Endothelial cell of umbilical vein (primary cell): ENCODE measurements around the gene LYRM4. TPM values are rescaled to one million over a fixed set of nuclear protein-coding genes. Genes with fewer than 3 reads are reported as not detected.

ENCODE experiments used
- BruUV-seq: library from RNA; stranded (reverse); fragments of 400-500 nt; replicated peaks from 2 replicates; lab custom pipeline; 2021; lab: Mats Ljungman, UMichigan
- CTCF ChIA-PET: fragments of 300-600, 350-600 bp; sonication (Branson Sonifier 250); formaldehyde crosslinking; loops from one replicate; lab custom pipeline; 2021; ENCODE audit warnings: antibody characterized with exemption, inconsistent platforms; lab: Charles Lee
- POLR2A ChIA-PET: fragments of 300-600, 350-600 bp; sonication (Branson Sonifier 250); formaldehyde crosslinking; loops from one replicate; lab custom pipeline; 2021; ENCODE audit warnings: antibody characterized with exemption, inconsistent platforms; lab: Charles Lee
- DNase-seq: peaks from one replicate; pipeline ENCODE4 v3.0.0-alpha.2; 2011; ENCODE audit warnings: low read depth, low spot score
- FAIRE-seq: peaks from 2 replicates; lab custom pipeline; 2011; peaks lifted over from hg19 to GRCh38; lab: Jason Lieb, UNC
- H2AFZ ChIP-seq: 2 replicates; pipeline ENCODE4 v1.6.0; 2012; ENCODE audit warnings: low read depth, low read length, control low read depth, inconsistent platforms
- H3K27ac ChIP-seq: 2 replicates; pipeline ENCODE4 v1.5.1; 2011; ENCODE audit warnings: low read depth, mild to moderate bottlenecking, control low read depth, low read length, moderate library complexity; ENCODE audit not compliant: insufficient read depth
- H3K27me3 ChIP-seq, 2 experiments: 2 replicates each; pipeline versions ENCODE4 v1.6.0 to v1.6.1; 2011; ENCODE audit warnings: low read length in 2 of 2, mixed read lengths in 1 of 2; ENCODE audit not compliant: control insufficient read depth in 2 of 2, insufficient read depth in 2 of 2
- H3K36me3 ChIP-seq, 2 experiments: 2 replicates in 1 of 2; 3 replicates in 1 of 2; pipeline ENCODE4 v1.5.1; 2011; ENCODE audit warnings: low read length in 2 of 2, mild to moderate bottlenecking in 1 of 2, moderate library complexity in 1 of 2; ENCODE audit not compliant: control insufficient read depth in 2 of 2, insufficient read depth in 2 of 2; ENCODE audit errors: extremely low read depth in 1 of 2
- H3K4me1 ChIP-seq: 3 replicates; pipeline ENCODE4 v1.5.1; 2011; ENCODE audit warnings: mild to moderate bottlenecking, low read length; ENCODE audit not compliant: control insufficient read depth, insufficient read depth; ENCODE audit errors: extremely low read depth
- H3K4me2 ChIP-seq: 2 replicates; pipeline ENCODE4 v1.6.1; 2011; ENCODE audit warnings: low read length, control low read depth, mixed read lengths; ENCODE audit not compliant: insufficient read depth
- H3K4me3 ChIP-seq, 3 experiments: fragments of 200-600 bp in 1 of 3; sonication (generic), shearing (Covaris generic) in 1 of 3; replicated peaks in 1 of 3; 2 replicates each; pipeline ENCODE4 v1.5.1; 2011 to 2016; ENCODE audit warnings: control low read depth in 3 of 3, low read length in 3 of 3, mild to moderate bottlenecking in 2 of 3, inconsistent platforms in 1 of 3, low read depth in 1 of 3, moderate library complexity in 1 of 3; ENCODE audit not compliant: insufficient read depth in 1 of 3
- H3K79me2 ChIP-seq: 2 replicates; pipeline ENCODE4 v1.6.0; 2012; ENCODE audit warnings: low read length, inconsistent platforms; ENCODE audit not compliant: control insufficient read depth, insufficient read depth
- H3K9ac ChIP-seq: replicated peaks from 2 replicates; pipeline ENCODE3; 2011; ENCODE audit warnings: low read length, control low read depth; ENCODE audit not compliant: insufficient read depth; ENCODE audit errors: extremely low read depth
- H3K9me1 ChIP-seq: replicated peaks from 3 replicates; pipeline ENCODE4 v1.6.0; 2011; ENCODE audit warnings: mild to moderate bottlenecking, low read length; ENCODE audit not compliant: control insufficient read depth, insufficient read depth; ENCODE audit errors: extremely low read depth
- H3K9me3 ChIP-seq: replicated peaks from 2 replicates; pipeline ENCODE4 v1.5.1; 2012; ENCODE audit warnings: low read length, inconsistent platforms; ENCODE audit not compliant: control insufficient read depth, insufficient read depth
- H4K20me1 ChIP-seq: replicated peaks from 2 replicates; pipeline ENCODE3; 2011; ENCODE audit warnings: mild to moderate bottlenecking, low read length; ENCODE audit not compliant: control insufficient read depth, insufficient read depth; ENCODE audit errors: extremely low read depth
- CTCF ChIP-seq, 2 donors: IDR thresholded peaks; 1 replicate in 1 of 2; 2 replicates in 1 of 2; pipeline ENCODE4 v1.5.1; 2011; ENCODE audit warnings: low read length in 2 of 2, mild to moderate bottlenecking in 2 of 2, moderate library complexity in 2 of 2, control low read depth in 1 of 2, inconsistent platforms in 1 of 2, low read depth in 1 of 2; ENCODE audit not compliant: insufficient read depth in 1 of 2; ENCODE audit errors: extremely low read depth in 1 of 2
- EZH2 ChIP-seq: IDR thresholded peaks from 2 replicates; pipeline ENCODE4 v1.6.1; 2012; ENCODE audit warnings: borderline replicate concordance, low read depth, mild to moderate bottlenecking, moderate library complexity, low read length, inconsistent platforms; ENCODE audit not compliant: severe bottlenecking
- FOS ChIP-seq: IDR thresholded peaks from 2 replicates; pipeline ENCODE4 v1.6.1; 2011; ENCODE audit warnings: mild to moderate bottlenecking, low read length, moderate library complexity, borderline replicate concordance; ENCODE audit not compliant: insufficient read depth
- GATA2 ChIP-seq: IDR thresholded peaks from 2 replicates; pipeline ENCODE4 v1.7.0; 2011; ENCODE audit warnings: low read depth, mild to moderate bottlenecking, moderate library complexity, mixed read lengths, low read length; ENCODE audit not compliant: insufficient read length, insufficient read depth
- JUN ChIP-seq: IDR thresholded peaks from 2 replicates; pipeline ENCODE4 v1.6.1; 2011; ENCODE audit warnings: borderline replicate concordance, low read depth; ENCODE audit not compliant: insufficient read length, insufficient read depth
- MAX ChIP-seq: IDR thresholded peaks from 2 replicates; pipeline ENCODE4 v1.6.1; 2011; ENCODE audit not compliant: insufficient read depth, insufficient read length
- MYC ChIP-seq: IDR thresholded peaks from one replicate; pipeline ENCODE4 v1.6.1; 2011; ENCODE audit warnings: mild to moderate bottlenecking, low read depth, low read length
- POLR2A ChIP-seq: IDR thresholded peaks from 2 replicates; pipeline ENCODE4 v1.6.1; 2012; ENCODE audit warnings: low read depth, mild to moderate bottlenecking, control low read depth, low read length
- POLR2AphosphoS5 ChIP-seq: IDR thresholded peaks from 2 replicates; pipeline ENCODE4 v1.6.1; 2012; ENCODE audit warnings: low read depth, mild to moderate bottlenecking, control low read depth, low read length, moderate library complexity; ENCODE audit not compliant: insufficient read depth
- dilution Hi-C: fragments of 300-500 bp; cut with MboI; formaldehyde crosslinking; loops from one replicate; pipeline ENCODE4 v1.15.0; 2019; ENCODE audit warnings: low sequenced_read_pairs; ENCODE audit not compliant: extremely low pct_ligation_motif_present
- intact Hi-C: fragments of 100-400 bp; cut with micrococcal nuclease; formaldehyde crosslinking; loops from one replicate; pipeline ENCODE4 v1.10.0; 2022
- polyA plus RNA-seq, 4 experiments: library from polyadenylated mRNA; depleted of rRNA in 3 of 4; stranded (reverse) in 3 of 4; unstranded in 1 of 4; fragments of >200 nt; gene quantifications; 2 replicates each; pipeline versions ENCODE4 v1.2.1 to v1.2.3, GENCODE V29; 2011 to 2012; ENCODE audit warnings: missing spikeins in 1 of 4
- total RNA-seq: library from RNA; stranded (reverse); gene quantifications from 2 replicates; pipeline ENCODE4 v1.2.3, GENCODE V29; 2021

LYRM4 gene
- total and polyA plus RNA-seq, 2 donors (not counting 3 experiments of a cell fraction or from before 2014, with no cell fraction given), result 39.5 to 44.0 TPM

GRCh38 chr6:5201271-5201670 is 59.5 kb downstream of the LYRM4 start:
- dilution Hi-C loops (no loop called here), intact Hi-C loops (no loop called here)
- H4K20me1 ChIP-seq, result no peaks in the 10 kb centered on the region
- no peaks in the 10 kb centered on the region for H3K36me3 ChIP-seq
- no peak overlapping the region for H3K27ac ChIP-seq
- H2AFZ ChIP-seq, result no peak overlapping the region
- H3K9ac ChIP-seq, result no peak overlapping the region
- H3K4me1 ChIP-seq, result peaks cover 26% of the 10 kb centered on the region
- CTCF ChIA-PET, result interaction anchor here (1.0 kb wide), 2 partner anchors 22 to 57 kb away, joined by 3 read pairs; no protein-coding TSS in a partner anchor
- H3K9me3 ChIP-seq, result no peaks in the 10 kb centered on the region
- DNase-seq (no peak), FAIRE-seq (no peak)
- BruUV-seq, result no TSS peak
- no peaks in the 10 kb centered on the region for H3K27me3 ChIP-seq
- no peak overlapping the region for H3K4me2 ChIP-seq
- no peaks in the 10 kb centered on the region for H3K79me2 ChIP-seq
- H3K4me3 ChIP-seq, result no peak overlapping the region
- TF ChIP-seq FOS (no peak), MYC (no peak), EZH2 (no peak), MAX (no peak), GATA2 (no peak), JUN (no peak), CTCF (IDR thresholded peaks at IDR 0.05; ENCODE audit: extremely low read depth in 1 of 2, insufficient read depth in 1 of 2, low read depth in 1 of 2, low read length in 2 of 2) (no peak), POLR2A (no peak), POLR2AphosphoS5 (no peak)
- POLR2A ChIA-PET, result no interaction called here
- H3K9me1 ChIP-seq, result no peaks in the 10 kb centered on the region
